Activated naive CD4-positive, alpha-beta T cell treated with anti-CD3 and anti-CD28 coated beads for 36 hours (primary cell): ENCODE results near the gene MGAT2. TPM values are rescaled to one million over a fixed set of nuclear protein-coding genes. Genes with fewer than 3 reads are reported as not detected.

Experiments
- CTCF ChIA-PET: fragments of 350-600 bp; sonication (Branson Sonifier 250); formaldehyde crosslinking; loops from one replicate; lab custom pipeline; 2021; ENCODE audit warnings: antibody characterized with exemption; lab: Charles Lee
- DNase-seq: peaks from one replicate; pipeline ENCODE4 v3.0.0-alpha.2; 2020
- H3K27ac Mint-ChIP-seq: one replicate; pipeline ENCODE4 v1.8.0; 2021; ENCODE audit warnings: mild to moderate bottlenecking, mixed read lengths
- H3K27me3 Mint-ChIP-seq: one replicate; pipeline ENCODE4 v1.8.0; 2021; ENCODE audit warnings: low read depth, mixed read lengths
- H3K36me3 Mint-ChIP-seq: one replicate; pipeline ENCODE4 v1.8.0; 2021; ENCODE audit warnings: low read depth, mixed read lengths
- H3K4me1 Mint-ChIP-seq: one replicate; pipeline ENCODE4 v1.8.0; 2021; ENCODE audit warnings: low read depth, mixed read lengths
- H3K4me3 Mint-ChIP-seq: one replicate; pipeline ENCODE4 v1.8.0; 2021; ENCODE audit warnings: mild to moderate bottlenecking, moderate library complexity, mixed read lengths
- H3K9me3 Mint-ChIP-seq: one replicate; pipeline ENCODE4 v1.8.0; 2021; ENCODE audit warnings: mixed read lengths
- intact Hi-C: fragments of 100-400 bp; cut with micrococcal nuclease; formaldehyde crosslinking; loops from one replicate; pipeline ENCODE4 v1.15.1; 2023
- total RNA-seq, 2 experiments: library from RNA; stranded (reverse); gene quantifications; one replicate each; pipeline ENCODE4 v1.2.3, GENCODE V29; 2021

The MGAT2 gene
- total RNA-seq, 2 experiments from 2014 or later: 20.6 to 20.7 TPM

GRCh38 chr14:49586673-49587460 is 33.7 kb upstream of the MGAT2 start:
- Mint-ChIP-seq H3K27ac (peak overlapping the region; percentile 98), H3K4me1 (peaks cover 31% of the 10 kb centered on the region), H3K4me3 (peak overlapping the region; percentile 87), H3K36me3 (peaks cover 44% of the 10 kb centered on the region), H3K9me3 (no peaks in the 10 kb centered on the region), H3K27me3 (peaks cover 3% of the 10 kb centered on the region)
- DNase-seq: peak; percentile 73
- intact Hi-C loops: loop anchor here (1.0 to 5.0 kb wide), 15 partner anchors 11 to 1508 kb away; partner anchors contain the start of genes ARF6, DMAC2L, KLHDC2 and L2HGDH
- CTCF ChIA-PET: interaction anchor here (0.6 to 3.8 kb wide), 12 partner anchors 9 to 265 kb away, joined by 3 to 33 read pairs (median 4); partner anchors contain the start of genes LRR1, MGAT2, NEMF and RPL36AL

DNA sequence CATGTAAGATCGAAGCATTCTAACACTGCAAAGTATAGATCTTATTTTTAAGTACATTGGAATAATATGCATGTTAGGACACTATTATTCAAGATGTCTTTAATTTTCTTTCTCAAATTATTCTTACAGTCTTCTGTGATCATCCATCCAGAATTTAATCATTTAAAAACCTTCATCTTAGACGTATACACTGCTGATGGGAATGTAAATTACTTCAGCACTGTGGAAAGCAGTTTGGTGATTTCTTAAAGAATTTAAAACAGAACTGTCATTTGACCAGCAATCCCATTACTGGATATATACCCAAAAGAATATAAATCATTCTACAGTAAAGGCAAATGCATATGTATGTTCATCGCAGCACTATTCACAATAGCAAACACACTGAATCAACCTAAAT is 31.2 kb upstream of the MGAT2 start:
- CTCF ChIA-PET: no interaction called here
- H3K36me3 Mint-ChIP-seq: peaks cover 21% of the 10 kb centered on the region
- H3K4me3 Mint-ChIP-seq: no peak overlapping the region
- no peak for DNase-seq
- H3K27me3 Mint-ChIP-seq: peaks cover 3% of the 10 kb centered on the region
- intact Hi-C loops: loop anchor here (5.0 kb wide), 2 partner anchors 528 to 933 kb away; partner anchors contain the start of gene VCPKMT
- H3K9me3 Mint-ChIP-seq: no peaks in the 10 kb centered on the region
- peaks cover 9% of the 10 kb centered on the region for H3K4me1 Mint-ChIP-seq
- no peak overlapping the region for H3K27ac Mint-ChIP-seq

DNA sequence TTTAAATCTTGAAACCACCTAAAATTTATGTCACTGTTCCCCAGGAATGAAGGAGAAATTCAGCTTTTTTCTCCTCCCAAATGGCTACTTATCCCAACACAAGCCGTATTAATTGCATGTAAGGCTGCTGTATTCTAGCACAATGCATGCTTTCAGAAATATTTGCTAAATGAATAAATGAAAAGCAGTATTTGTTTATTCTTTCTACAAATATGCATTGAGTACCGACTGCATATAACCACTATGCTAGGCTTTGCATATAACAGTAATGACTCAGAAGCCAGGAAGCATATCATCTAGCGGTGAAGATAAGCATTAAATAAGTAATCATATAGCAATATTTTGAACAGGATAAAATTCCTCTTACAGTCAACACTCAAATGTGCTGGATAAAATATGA is 27.6 kb upstream of the MGAT2 start:
- CTCF ChIA-PET: no interaction called here
- Mint-ChIP-seq H3K4me1 (peaks cover 11% of the 10 kb centered on the region), H3K27ac (no peak overlapping the region), H3K36me3 (peaks cover 2% of the 10 kb centered on the region), H3K9me3 (no peaks in the 10 kb centered on the region), H3K27me3 (no peaks in the 10 kb centered on the region), H3K4me3 (no peak overlapping the region)
- intact Hi-C loops: loop anchor here (10.0 kb wide), 1 partner anchor 1222 kb away; no protein-coding TSS in a partner anchor
- DNase-seq: no peak

GRCh38 chr14:49594347-49595091 is 26.1 kb upstream of the MGAT2 start:
- CTCF ChIA-PET: interaction anchor here (0.6 to 1.9 kb wide), 6 partner anchors 8 to 133 kb away, joined by 3 to 22 read pairs (median 4); partner anchors contain the start of genes KLHDC1 and RPS29
- intact Hi-C loops: loop anchor here (10.0 kb wide), 1 partner anchor 1220 kb away; no protein-coding TSS in a partner anchor
- Mint-ChIP-seq H3K36me3 (peaks cover 12% of the 10 kb centered on the region), H3K27me3 (no peaks in the 10 kb centered on the region), H3K4me1 (peaks cover 11% of the 10 kb centered on the region), H3K27ac (no peak overlapping the region), H3K9me3 (no peaks in the 10 kb centered on the region), H3K4me3 (no peak overlapping the region)
- no peak for DNase-seq

DNA sequence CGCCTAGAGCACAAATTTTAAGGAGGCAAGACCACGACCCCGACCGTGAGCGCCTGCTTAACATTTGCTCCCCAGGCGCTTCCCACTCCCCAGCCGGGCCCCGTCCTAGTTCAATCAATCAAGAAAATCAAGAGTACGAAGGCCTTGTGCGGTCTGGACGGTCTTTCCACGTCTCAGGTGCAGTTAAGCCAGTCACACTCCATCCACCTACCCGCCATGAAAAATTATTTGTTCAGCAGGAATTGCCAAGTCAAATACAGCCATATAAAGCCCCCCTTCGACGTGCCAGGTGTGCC is 22.5 kb upstream of the MGAT2 start:
- H3K4me1 Mint-ChIP-seq: peaks cover 20% of the 10 kb centered on the region
- intact Hi-C loops: loop anchor here (1.0 to 10.0 kb wide), 6 partner anchors 12 to 1217 kb away; partner anchors contain the start of genes DMAC2L, KLHDC2, L2HGDH and MGAT2
- H3K4me3 Mint-ChIP-seq: peak overlapping the region; percentile 99
- H3K9me3 Mint-ChIP-seq: no peaks in the 10 kb centered on the region
- no peaks in the 10 kb centered on the region for H3K27me3 Mint-ChIP-seq
- no peak for DNase-seq
- CTCF ChIA-PET: interaction anchor here (0.6 to 2.9 kb wide), 2 partner anchors 11 to 255 kb away, joined by 3 to 33 read pairs; partner anchors contain the start of genes NEMF and RPS29
- peak overlapping the region; percentile 99 for H3K27ac Mint-ChIP-seq
- H3K36me3 Mint-ChIP-seq: peaks cover 23% of the 10 kb centered on the region

DNA sequence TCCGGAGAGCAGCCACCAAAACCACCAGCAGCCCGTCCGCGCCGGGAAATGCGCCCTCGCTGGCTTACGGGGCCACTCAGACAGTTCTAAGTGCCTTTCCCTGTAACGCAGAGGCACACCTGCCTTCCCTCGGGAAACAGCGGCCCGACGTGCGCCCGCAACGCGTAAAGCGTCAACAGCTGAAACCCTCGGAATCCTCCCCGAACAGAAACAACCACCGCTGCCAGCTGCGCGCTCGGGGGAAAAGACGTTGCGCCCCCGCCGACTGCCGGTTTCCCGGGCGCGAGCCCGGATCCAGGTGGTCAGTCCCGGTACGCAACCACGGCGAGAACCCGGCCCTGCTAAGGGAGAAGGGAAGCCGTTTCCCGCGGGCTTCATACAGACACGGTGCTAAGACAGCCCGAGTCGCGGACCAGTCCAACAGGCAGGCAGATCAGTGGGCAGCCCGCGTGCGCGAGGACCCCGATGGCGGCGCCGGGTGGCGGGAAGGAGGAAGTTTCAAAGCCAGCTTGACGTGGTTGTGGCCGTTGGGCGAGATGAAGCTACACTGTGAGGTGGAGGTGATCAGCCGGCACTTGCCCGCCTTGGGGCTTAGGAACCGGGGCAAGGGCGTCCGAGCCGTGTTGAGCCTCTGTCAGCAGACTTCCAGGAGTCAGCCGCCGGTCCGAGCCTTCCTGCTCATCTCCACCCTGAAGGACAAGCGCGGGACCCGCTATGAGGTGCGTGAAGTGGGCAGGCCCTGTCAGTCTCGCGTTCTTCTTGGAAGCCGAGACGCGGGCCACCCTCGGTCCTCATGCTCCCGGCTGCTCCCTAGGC is 21.9 kb upstream of the MGAT2 start, which contains the start of gene LRR1:
TSS of gene LRR1 (plus strand) at position 456 of the 816 bp plus-strand sequence. CDS start at position 537, 81 bp downstream.
- Mint-ChIP-seq H3K4me1 (peaks cover 20% of the 10 kb centered on the region), H3K36me3 (peaks cover 23% of the 10 kb centered on the region), H3K9me3 (no peaks in the 10 kb centered on the region), H3K4me3 (peak within 1 kb of the TSS; percentile 99), H3K27ac (peak within 1 kb of the TSS; percentile 99), H3K27me3 (no peaks in the 10 kb centered on the region)
- intact Hi-C loops: loop anchor here (1.0 to 10.0 kb wide), 6 partner anchors 12 to 1216 kb away; partner anchors contain the start of genes DMAC2L, KLHDC2, L2HGDH and MGAT2
- CTCF ChIA-PET: interaction anchor here (0.6 to 2.9 kb wide), 4 partner anchors 12 to 105 kb away, joined by 3 to 33 read pairs (median 4); partner anchors contain the start of genes MGAT2, RPL36AL and RPS29
- peak; percentile 87 for DNase-seq

GRCh38 chr14:49607583-49607982 is 13.0 kb upstream of the MGAT2 start:
- intact Hi-C loops: no loop called here
- Mint-ChIP-seq H3K4me1 (peaks cover 7% of the 10 kb centered on the region), H3K4me3 (no peak overlapping the region), H3K27ac (no peak overlapping the region), H3K9me3 (no peaks in the 10 kb centered on the region), H3K36me3 (peaks cover 27% of the 10 kb centered on the region), H3K27me3 (no peaks in the 10 kb centered on the region)
- CTCF ChIA-PET: interaction anchor here (0.7 kb wide), 1 partner anchor 505 kb away, joined by 3 read pairs; no protein-coding TSS in a partner anchor
- no peak for DNase-seq

DNA sequence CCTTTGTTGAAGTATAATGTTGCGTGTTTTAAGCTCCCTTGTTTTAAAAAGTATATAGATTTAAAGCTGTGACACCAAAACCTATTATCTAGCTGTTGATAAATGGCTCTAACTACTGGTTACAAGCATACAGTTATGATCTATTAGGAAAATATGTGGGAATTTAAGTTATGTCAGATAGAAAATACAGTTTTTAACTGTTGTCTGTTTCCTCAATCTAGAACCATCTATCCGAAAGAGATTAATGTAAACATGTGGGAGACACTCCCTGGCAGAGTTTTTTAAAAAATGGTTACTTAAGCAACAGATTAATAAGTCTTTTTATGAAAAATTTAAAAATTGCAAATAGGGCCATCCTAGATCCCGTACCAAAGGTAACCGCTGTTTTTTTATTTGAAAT is 8.3 kb upstream of the MGAT2 start:
- CTCF ChIA-PET: interaction anchor here (0.7 kb wide), 1 partner anchor 25 kb away, joined by 4 read pairs; no protein-coding TSS in a partner anchor
- H3K27me3 Mint-ChIP-seq: no peaks in the 10 kb centered on the region
- no peaks in the 10 kb centered on the region for H3K9me3 Mint-ChIP-seq
- peaks cover 6% of the 10 kb centered on the region for H3K4me1 Mint-ChIP-seq
- H3K4me3 Mint-ChIP-seq: no peak overlapping the region
- DNase-seq: no peak
- no peak overlapping the region for H3K27ac Mint-ChIP-seq
- intact Hi-C loops: no loop called here
- peaks cover 19% of the 10 kb centered on the region for H3K36me3 Mint-ChIP-seq

DNA sequence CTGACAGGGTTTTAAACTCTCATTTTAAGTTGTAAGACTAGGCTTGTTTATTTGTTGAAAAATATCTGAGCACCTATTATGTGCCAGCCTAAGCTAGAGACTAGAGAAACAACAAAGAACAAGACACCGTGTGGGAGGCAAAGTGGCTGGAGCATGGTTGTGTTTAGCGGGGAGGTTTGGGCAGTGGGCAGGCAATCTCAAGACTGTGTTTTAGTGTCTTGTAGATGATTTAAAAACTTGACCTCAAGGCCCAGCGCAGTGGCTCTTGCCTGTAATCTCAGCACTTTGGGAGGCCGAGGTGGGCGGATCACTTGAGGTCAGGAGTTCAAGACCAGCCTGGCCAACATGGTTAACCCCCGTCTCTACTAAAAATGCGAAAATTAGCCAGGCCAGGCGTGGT is 7.9 kb upstream of the MGAT2 start:
- no peaks in the 10 kb centered on the region for H3K9me3 Mint-ChIP-seq
- H3K4me3 Mint-ChIP-seq: no peak overlapping the region
- no peak overlapping the region for H3K27ac Mint-ChIP-seq
- peaks cover 10% of the 10 kb centered on the region for H3K4me1 Mint-ChIP-seq
- H3K27me3 Mint-ChIP-seq: no peaks in the 10 kb centered on the region
- no peak for DNase-seq
- intact Hi-C loops: no loop called here
- CTCF ChIA-PET: no interaction called here
- peaks cover 21% of the 10 kb centered on the region for H3K36me3 Mint-ChIP-seq

- CTCF ChIA-PET: interaction anchor here (1.2 kb wide), 1 partner anchor 20 kb away, joined by 3 read pairs; no protein-coding TSS in a partner anchor
- H3K27ac Mint-ChIP-seq: no peak overlapping the region
- no peak overlapping the region for H3K4me3 Mint-ChIP-seq
- peaks cover 27% of the 10 kb centered on the region for H3K36me3 Mint-ChIP-seq
- no peaks in the 10 kb centered on the region for H3K27me3 Mint-ChIP-seq
- intact Hi-C loops: no loop called here
- peaks cover 23% of the 10 kb centered on the region for H3K4me1 Mint-ChIP-seq
- H3K9me3 Mint-ChIP-seq: no peaks in the 10 kb centered on the region
- DNase-seq: no peak
These were observed 6.4 kb upstream of the MGAT2 start for GRCh38 chr14:49614196-49614595.

- CTCF ChIA-PET: no interaction called here
- peaks cover 34% of the 10 kb centered on the region for H3K36me3 Mint-ChIP-seq
- no peak overlapping the region for H3K4me3 Mint-ChIP-seq
- DNase-seq: no peak
- peak overlapping the region; percentile 46 for H3K27ac Mint-ChIP-seq
- H3K27me3 Mint-ChIP-seq: no peaks in the 10 kb centered on the region
- intact Hi-C loops: no loop called here
- peaks cover 27% of the 10 kb centered on the region for H3K4me1 Mint-ChIP-seq
- no peaks in the 10 kb centered on the region for H3K9me3 Mint-ChIP-seq
These were observed 4.8 kb upstream of the MGAT2 start for GRCh38 chr14:49615776-49616175.
